Fibroblast of lung (primary cell): ENCODE measurements around the gene FAM135A.
"Not testable (repeated sequence)": the region's sequence is repeated elsewhere in the genome, so short reads cannot be mapped to it uniquely, and the experiment has no call there.

Experiments
- CTCF ChIP-seq, 2 donors: IDR thresholded peaks in 1 of 2; conservative IDR thresholded peaks in 1 of 2; 1 replicate in 1 of 2; 2 replicates in 1 of 2; pipeline ENCODE4 v1.5.1; 2011 to 2012; ENCODE audit warnings: low read length in 2 of 2, control low read depth in 1 of 2, inconsistent platforms in 1 of 2, low read depth in 1 of 2, mild to moderate bottlenecking in 1 of 2
- EZH2 ChIP-seq: IDR thresholded peaks from 2 replicates; pipeline ENCODE4 v1.5.1; 2012; ENCODE audit warnings: low read length, control low read depth, mild to moderate bottlenecking; ENCODE audit errors: missing control alignments

- not testable (repeated sequence) for TF ChIP-seq CTCF (conservative IDR thresholded peaks at IDR 0.05 in 1 of 2, IDR thresholded peaks at IDR 0.05 in 1 of 2; ENCODE audit: low read depth in 1 of 2, low read length in 2 of 2); EZH2
These were observed 195.9 kb downstream of the FAM135A start for GRCh38 chr6:70609181-70609580.
